ENCODE results near the gene DYSF.

DNA sequence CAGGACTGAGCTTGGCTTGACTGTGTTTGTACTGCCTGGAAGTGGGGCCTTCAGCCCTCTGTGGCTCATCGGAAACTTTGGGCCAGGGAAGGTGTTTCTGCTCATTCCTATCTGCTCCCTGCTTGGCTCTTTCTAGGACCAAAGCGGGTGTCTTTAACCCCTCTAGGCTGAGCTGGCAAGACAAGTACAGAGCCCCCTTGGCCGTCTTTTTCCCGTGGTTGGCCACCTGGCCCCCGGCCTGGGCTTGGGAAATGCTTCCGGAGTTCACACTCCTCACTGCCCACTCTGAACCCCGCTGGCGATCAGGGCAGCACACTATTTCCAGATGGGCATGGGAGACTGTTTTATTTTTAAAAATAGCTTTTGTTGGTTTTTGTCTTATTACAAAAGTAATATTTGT lies 243.0 kb downstream of the DYSF start:
- TF ChIP-seq CTCF (conservative IDR thresholded peaks at IDR 0.05; ENCODE audit: low read depth, low read length) (no peak), EZH2 (IDR thresholded peaks at IDR 0.05; ENCODE audit: borderline replicate concordance, low read depth, low read length, poor library complexity, severe bottlenecking) (no peak)
